SK-N-SH (cell line): ENCODE data around the gene FOXI2. TPM values are rescaled to one million over a fixed set of nuclear protein-coding genes. Genes with fewer than 3 reads are reported as not detected.
A peak's percentile ranks its signal among the peaks of the same experiment; 100 is the strongest.

Experiments used
- CTCF ChIA-PET: fragments of 300-600, 350-600 bp; formaldehyde crosslinking; extraction: SDS; loops from one replicate; lab custom pipeline; 2021; lab: Yijun Ruan, JAX
- POLR2A ChIA-PET: fragments of 350-600 bp; sonication (Branson Sonifier 250); formaldehyde crosslinking; extraction: SDS; loops from one replicate; lab custom pipeline; 2020; ENCODE audit warnings: antibody characterized with exemption, inconsistent platforms; lab: Yijun Ruan, JAX
- DNase-seq: peaks from one replicate; pipeline ENCODE4 v3.0.0; 2012
- H2AFZ ChIP-seq: fragments of 200-600 bp; sonication (generic); 2 replicates; pipeline ENCODE4 v1.8.1; 2016; ENCODE audit warnings: antibody characterized with exemption, mild to moderate bottlenecking, low read depth
- H3F3A ChIP-seq: fragments of 200-600 bp; sonication (generic); replicated peaks from 2 replicates; pipeline ENCODE3; 2016; ENCODE audit warnings: antibody characterized with exemption, mild to moderate bottlenecking; ENCODE audit not compliant: insufficient read depth
- H3K27ac ChIP-seq, 2 experiments: fragments of 200-500 bp in 1 of 2; fragments of 200-600 bp in 1 of 2; sonication (Bioruptor generic) in 1 of 2; sonication (generic), shearing (Covaris generic) in 1 of 2; 2 replicates each; pipeline versions ENCODE4 v1.5.1 to v1.6.1; 2014 to 2016; ENCODE audit warnings: low read depth in 2 of 2, inconsistent platforms in 1 of 2, low read length in 1 of 2, mild to moderate bottlenecking in 1 of 2, mixed read lengths in 1 of 2
- H3K27me3 ChIP-seq: fragments of 200-600 bp; sonication (generic), shearing (Covaris generic); 2 replicates; pipeline ENCODE4 v1.6.1; 2016; ENCODE audit warnings: mixed run types; ENCODE audit not compliant: insufficient read depth
- H3K36me3 ChIP-seq, 2 experiments: fragments of 200-500 bp in 1 of 2; fragments of 200-600 bp in 1 of 2; sonication (Bioruptor generic) in 1 of 2; sonication (generic) in 1 of 2; replicated peaks in 1 of 2; 2 replicates each; pipeline versions ENCODE3 to v1.5.1; 2014 to 2016; ENCODE audit warnings: low read length in 1 of 2, mild to moderate bottlenecking in 1 of 2; ENCODE audit not compliant: insufficient read depth in 2 of 2, control insufficient read depth in 1 of 2
- H3K4me1 ChIP-seq, 2 experiments: fragments of 200-500 bp in 1 of 2; fragments of 200-600 bp in 1 of 2; sonication (Bioruptor generic) in 1 of 2; sonication (generic), shearing (Covaris generic) in 1 of 2; 2 replicates each; pipeline versions ENCODE4 v1.5.1 to v1.6.1; 2014 to 2016; ENCODE audit warnings: low read depth in 1 of 2, low read length in 1 of 2, mixed run types in 1 of 2; ENCODE audit not compliant: insufficient read depth in 2 of 2, control insufficient read depth in 1 of 2
- H3K4me2 ChIP-seq: fragments of 200-600 bp; sonication (generic), shearing (Covaris generic); 2 replicates; pipeline ENCODE4 v1.6.1; 2017; ENCODE audit warnings: mixed run types
- H3K4me3 ChIP-seq, 2 experiments: fragments of 200-500 bp in 1 of 2; fragments of 200-600 bp in 1 of 2; sonication (Bioruptor generic) in 1 of 2; sonication (generic), shearing (Covaris generic) in 1 of 2; 2 replicates each; pipeline versions ENCODE4 v1.5.1 to v1.8.1; 2014 to 2016; ENCODE audit warnings: low read depth in 2 of 2, inconsistent platforms in 1 of 2, low read length in 1 of 2, mild to moderate bottlenecking in 1 of 2, mixed read lengths in 1 of 2, moderate library complexity in 1 of 2
- H3K79me2 ChIP-seq: fragments of 200-600 bp; sonication (generic); 2 replicates; pipeline ENCODE4 v1.8.1; 2017; ENCODE audit warnings: mild to moderate bottlenecking; ENCODE audit not compliant: insufficient read depth
- H3K9ac ChIP-seq: fragments of 200-600 bp; sonication (generic); 2 replicates; pipeline ENCODE4 v1.6.1; 2017; ENCODE audit warnings: mixed run types
- H3K9me2 ChIP-seq: fragments of 200-600 bp; sonication (generic); 2 replicates; pipeline ENCODE4 v1.6.1; 2017; ENCODE audit warnings: mixed run types
- H3K9me3 ChIP-seq: fragments of 200-600 bp; sonication (generic); 2 replicates; pipeline ENCODE4 v1.6.1; 2017; ENCODE audit warnings: mixed run types, mild to moderate bottlenecking, moderate library complexity
- H4K20me1 ChIP-seq: fragments of 200-600 bp; sonication (generic); 2 replicates; pipeline ENCODE4 v1.6.1; 2017; ENCODE audit warnings: mild to moderate bottlenecking, mixed run types; ENCODE audit not compliant: insufficient read depth
- CTCF ChIP-seq: fragments of 200-600 bp; sonication (generic); IDR thresholded peaks from 2 replicates; pipeline ENCODE4 v1.6.1; 2017; ENCODE audit warnings: antibody characterized with exemption, mild to moderate bottlenecking, moderate library complexity
- ELF1 ChIP-seq: IDR thresholded peaks from 2 replicates; pipeline ENCODE4 v1.4.0; 2012
- EZH2phosphoT487 ChIP-seq: fragments of 200-600 bp; sonication (generic); IDR thresholded peaks from 2 replicates; pipeline ENCODE4 v1.6.1; 2017; ENCODE audit warnings: low read depth, mixed run types, mild to moderate bottlenecking, antibody characterized with exemption, moderate library complexity, borderline replicate concordance
- FOSL2 ChIP-seq: IDR thresholded peaks from 2 replicates; pipeline ENCODE4 v1.4.0; 2012; ENCODE audit warnings: low read depth, mild to moderate bottlenecking, moderate library complexity, borderline replicate concordance
- FOXJ3 ChIP-seq: sonication (generic); formaldehyde crosslinking; IDR thresholded peaks from 2 replicates; pipeline ENCODE4 v1.5.1; 2020; ENCODE audit warnings: mild to moderate bottlenecking, missing genetic modification reagents
- FOXM1 ChIP-seq: IDR thresholded peaks from 2 replicates; pipeline ENCODE4 v1.4.0; 2012; ENCODE audit warnings: low read depth, mild to moderate bottlenecking
- GABPA ChIP-seq: IDR thresholded peaks from 2 replicates; pipeline ENCODE4 v1.4.0; 2012; ENCODE audit warnings: low read depth, mild to moderate bottlenecking
- JUND ChIP-seq: IDR thresholded peaks from 2 replicates; pipeline ENCODE4 v1.4.0; 2012
- MEF2A ChIP-seq: IDR thresholded peaks from 2 replicates; pipeline ENCODE4 v1.4.0; 2012; ENCODE audit warnings: low read depth, borderline replicate concordance
- MXI1 ChIP-seq: IDR thresholded peaks from 2 replicates; pipeline ENCODE4 v1.6.1; 2012; ENCODE audit warnings: mild to moderate bottlenecking, low read depth, low read length, improper control_type of control experiment
- NFIC ChIP-seq: IDR thresholded peaks from 2 replicates; pipeline ENCODE4 v1.4.0; 2012; ENCODE audit warnings: borderline replicate concordance
- RAD21 ChIP-seq: IDR thresholded peaks from 2 replicates; pipeline ENCODE4 v1.6.1; 2012; ENCODE audit warnings: mild to moderate bottlenecking, low read length
- RFX5 ChIP-seq: IDR thresholded peaks from 2 replicates; pipeline ENCODE4 v1.6.1; 2012; ENCODE audit warnings: mild to moderate bottlenecking, improper control_type of control experiment, low read length
- SIN3A ChIP-seq: IDR thresholded peaks from 2 replicates; pipeline ENCODE4 v1.6.1; 2012; ENCODE audit warnings: low read depth, mild to moderate bottlenecking, low read length, moderate library complexity, borderline replicate concordance
- TEAD4 ChIP-seq: IDR thresholded peaks from 2 replicates; pipeline ENCODE4 v1.4.0; 2012; ENCODE audit warnings: mild to moderate bottlenecking, borderline replicate concordance; ENCODE audit not compliant: insufficient read depth
- USF1 ChIP-seq: IDR thresholded peaks from 2 replicates; pipeline ENCODE4 v1.4.0; 2012; ENCODE audit warnings: low read depth, borderline replicate concordance
- YY1 ChIP-seq: IDR thresholded peaks from 2 replicates; pipeline ENCODE4 v1.4.0; 2012; ENCODE audit warnings: low read depth, mild to moderate bottlenecking
- WGBS: methylation state at CpG from one replicate; pipeline ENCODE4 v1.1.6; 2017; ENCODE audit warnings: low lambda C conversion rate; 5-methylcytosine and 5-hydroxymethylcytosine counted together
- polyA plus RNA-seq, 3 experiments: library from polyadenylated mRNA; depleted of rRNA; stranded (reverse); fragments of >200 nt; gene quantifications; 2 replicates each; pipeline ENCODE4 v1.2.3, GENCODE V29; 2012
- TF ChIP-seq, protein P1 (sequence below): IDR thresholded peaks from 2 replicates; pipeline ENCODE4 v1.4.0; 2012; ENCODE audit warnings: low read depth

Gene FOXI2
- not detected in 2 replicates for polyA plus RNA-seq (2012; rRNA removed)
- polyA plus RNA-seq (2012; cell fraction: cytosol; rRNA removed) = not detected in 2 replicates
- not detected in 2 replicates for polyA plus RNA-seq (2012; cell fraction: nucleus; rRNA removed)

GRCh38 chr10:127736915-127737562 is at the start of gene FOXI2:
Gene FOXI2, plus strand, starts transcription at chr10:127737185. Its CDS starts 89 bp downstream, at chr10:127737274.
- WGBS = 7% methylated on average over 3 of the region's 66 CpGs
- Histone ChIP-seq H3K27ac (no peak within 1 kb of the TSS), H4K20me1 (no peaks in the 10 kb centered on the region), H3K4me1 (no peaks in the 10 kb centered on the region), H3F3A (no peaks in the 10 kb centered on the region), H3K36me3 (no peaks in the 10 kb centered on the region), H3K79me2 (no peaks in the 10 kb centered on the region), H3K4me3 (no peak within 1 kb of the TSS), H3K9me2 (no peaks in the 10 kb centered on the region), H3K9ac (no peak within 1 kb of the TSS), H3K4me2 (no peak within 1 kb of the TSS), H3K27me3 (no peaks in the 10 kb centered on the region), H2AFZ (no peak within 1 kb of the TSS), H3K9me3 (no peaks in the 10 kb centered on the region)
- DNase-seq = peak; percentile 37
- TF ChIP-seq EZH2phosphoT487 = no peak
- no peak for TF ChIP-seq NFIC
- TF ChIP-seq GABPA = no peak
- TF ChIP-seq FOSL2 = no peak
- no peak for TF ChIP-seq RFX5
- TF ChIP-seq MXI1 = no peak
- TF ChIP-seq, protein P1, sequence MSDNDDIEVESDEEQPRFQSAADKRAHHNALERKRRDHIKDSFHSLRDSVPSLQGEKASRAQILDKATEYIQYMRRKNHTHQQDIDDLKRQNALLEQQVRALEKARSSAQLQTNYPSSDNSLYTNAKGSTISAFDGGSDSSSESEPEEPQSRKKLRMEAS = no peak
- no peak for TF ChIP-seq YY1
- no peak for TF ChIP-seq TEAD4
- no peak for TF ChIP-seq CTCF
- no peak for TF ChIP-seq ELF1
- TF ChIP-seq RAD21 = no peak
- ChIA-PET POLR2A (no interaction called here), CTCF (interaction anchor here (1.5 kb wide), 1 partner anchor 22 kb away, joined by 4 read pairs; no protein-coding TSS in a partner anchor)

- 17% methylated on average over 6 of the region's 6 CpGs for WGBS
- H3K4me3 ChIP-seq = no peak overlapping the region
- H3F3A ChIP-seq = no peaks in the 10 kb centered on the region
- ChIA-PET CTCF (interaction anchor here (1.2 kb wide), 1 partner anchor 28 kb away, joined by 3 read pairs; no protein-coding TSS in a partner anchor), POLR2A (no interaction called here)
- no peaks in the 10 kb centered on the region for H4K20me1 ChIP-seq
- H3K4me1 ChIP-seq = no peaks in the 10 kb centered on the region
- no peaks in the 10 kb centered on the region for H3K9me3 ChIP-seq
- H2AFZ ChIP-seq = no peak overlapping the region
- DNase-seq = no peak
- H3K4me2 ChIP-seq = no peak overlapping the region
- H3K36me3 ChIP-seq = no peaks in the 10 kb centered on the region
- no peak overlapping the region for H3K27ac ChIP-seq
- no peaks in the 10 kb centered on the region for H3K79me2 ChIP-seq
- H3K27me3 ChIP-seq = no peaks in the 10 kb centered on the region
- TF ChIP-seq SIN3A (no peak), GABPA (no peak), USF1 (no peak), RAD21 (no peak), FOXM1 (no peak), MXI1 (no peak), EZH2phosphoT487 (no peak), CTCF (no peak), ELF1 (no peak), RFX5 (no peak), JUND (no peak), MEF2A (no peak), FOXJ3 (CRISPR knock-in tag) (no peak)
- TF ChIP-seq, all 33 proteins: peak for 0
- Histone ChIP-seq H3K9ac (no peak overlapping the region), H3K9me2 (no peaks in the 10 kb centered on the region)
Observed at GRCh38 chr10:127687548-127687947, 49.4 kb upstream of the FOXI2 start.
